MM.1S (cell line): ENCODE data around the gene SP4.

Experiments
- DNase-seq: peaks from one replicate; pipeline ENCODE4 v3.0.0-alpha.2; 2015
- H2AFZ ChIP-seq: fragments of 300-600 bp; sonication (generic); 2 replicates; pipeline ENCODE4 v1.6.0; 2016; ENCODE audit warnings: antibody characterized with exemption, low read length
- H3F3A ChIP-seq: fragments of 300-600 bp; sonication (generic); 2 replicates; pipeline ENCODE4 v1.6.1; 2016; ENCODE audit warnings: mild to moderate bottlenecking, antibody characterized with exemption, low read length, moderate library complexity, mixed read lengths; ENCODE audit not compliant: insufficient read depth
- H3K27ac ChIP-seq: fragments of 300-600 bp; sonication (generic); 2 replicates; pipeline ENCODE4 v1.5.1; 2016; ENCODE audit warnings: mild to moderate bottlenecking, low read length
- H3K27me3 ChIP-seq: fragments of 300-600 bp; sonication (generic); replicated peaks from 2 replicates; pipeline ENCODE4 v1.6.0; 2016; ENCODE audit warnings: low read length; ENCODE audit not compliant: insufficient read depth
- H3K36me3 ChIP-seq: fragments of 300-600 bp; sonication (generic); replicated peaks from 2 replicates; pipeline ENCODE4 v1.6.1; 2016; ENCODE audit warnings: mild to moderate bottlenecking, low read length, mixed read lengths; ENCODE audit not compliant: insufficient read depth
- H3K4me1 ChIP-seq: fragments of 300-600 bp; sonication (generic); 2 replicates; pipeline ENCODE4 v1.6.1; 2016; ENCODE audit warnings: low read length, mixed read lengths
- H3K4me2 ChIP-seq: fragments of 300-600 bp; sonication (generic); 2 replicates; pipeline ENCODE4 v1.6.0; 2016; ENCODE audit warnings: low read depth, low read length
- H3K4me3 ChIP-seq: fragments of 300-600 bp; sonication (generic); 2 replicates; pipeline ENCODE4 v1.5.1; 2016; ENCODE audit warnings: low read length, mixed read lengths
- H3K79me2 ChIP-seq: fragments of 300-600 bp; sonication (generic); 2 replicates; pipeline ENCODE4 v1.6.1; 2016; ENCODE audit warnings: mixed run types, low read length, mixed read lengths
- H3K9ac ChIP-seq: fragments of 300-600 bp; sonication (generic); 2 replicates; pipeline ENCODE4 v1.6.1; 2016; ENCODE audit warnings: low read length, mixed read lengths
- H3K9me2 ChIP-seq: fragments of 300-600 bp; sonication (generic); replicated peaks from 2 replicates; pipeline ENCODE4 v1.6.1; 2016; ENCODE audit warnings: mild to moderate bottlenecking, low read length, mixed read lengths; ENCODE audit not compliant: insufficient read depth
- H3K9me3 ChIP-seq: fragments of 300-600 bp; sonication (generic); replicated peaks from 2 replicates; pipeline ENCODE4 v1.6.1; 2016; ENCODE audit warnings: mild to moderate bottlenecking, low read length, mixed read lengths; ENCODE audit not compliant: insufficient read depth
- H4K20me1 ChIP-seq: fragments of 300-600 bp; sonication (generic); 2 replicates; pipeline ENCODE4 v1.6.1; 2016; ENCODE audit warnings: mild to moderate bottlenecking, low read length, moderate library complexity, mixed read lengths; ENCODE audit not compliant: insufficient read depth
- CTCF ChIP-seq: fragments of 300-600 bp; sonication (generic); IDR thresholded peaks from 2 replicates; pipeline ENCODE4 v1.5.1; 2016; ENCODE audit warnings: antibody characterized with exemption, low read length, mixed read lengths
- EZH2 ChIP-seq: fragments of 300-600 bp; sonication (generic); optimal IDR thresholded peaks from 2 replicates; pipeline ENCODE3; 2017; ENCODE audit warnings: low read depth, mild to moderate bottlenecking, antibody characterized with exemption, low read length, mixed read lengths
- EZH2phosphoT487 ChIP-seq: fragments of 300-600 bp; sonication (generic); IDR thresholded peaks from 2 replicates; pipeline ENCODE4 v1.6.1; 2018; ENCODE audit warnings: antibody characterized with exemption, low read length

Gene SP4

GRCh38 chr7:21450941-21451340 lies 23.1 kb downstream of the SP4 start:
- Histone ChIP-seq H3K4me2 (no peak overlapping the region), H3K27me3 (no peaks in the 10 kb centered on the region), H3K9me2 (no peaks in the 10 kb centered on the region), H3K4me1 (no peaks in the 10 kb centered on the region), H4K20me1 (no peaks in the 10 kb centered on the region), H3K9me3 (no peaks in the 10 kb centered on the region), H3F3A (no peaks in the 10 kb centered on the region), H3K9ac (no peak overlapping the region), H3K36me3 (no peaks in the 10 kb centered on the region), H3K79me2 (no peaks in the 10 kb centered on the region), H3K27ac (no peak overlapping the region), H3K4me3 (no peak overlapping the region), H2AFZ (no peak overlapping the region)
- no peak for TF ChIP-seq EZH2
- DNase-seq, result no peak

- TF ChIP-seq EZH2phosphoT487 (no peak), EZH2 (no peak), CTCF (no peak)
- H3K9me3 ChIP-seq, result no peaks in the 10 kb centered on the region
- no peak overlapping the region for H2AFZ ChIP-seq
- no peaks in the 10 kb centered on the region for H3K36me3 ChIP-seq
- H3K27me3 ChIP-seq, result no peaks in the 10 kb centered on the region
- H3K4me3 ChIP-seq, result no peak overlapping the region
- no peak overlapping the region for H3K9ac ChIP-seq
- no peaks in the 10 kb centered on the region for H4K20me1 ChIP-seq
- H3K79me2 ChIP-seq, result no peaks in the 10 kb centered on the region
- no peak overlapping the region for H3K27ac ChIP-seq
- H3K9me2 ChIP-seq, result no peaks in the 10 kb centered on the region
- no peaks in the 10 kb centered on the region for H3F3A ChIP-seq
- no peak for DNase-seq
- H3K4me1 ChIP-seq, result no peaks in the 10 kb centered on the region
- no peak overlapping the region for H3K4me2 ChIP-seq
Measured at GRCh38 chr7:21454182-21454581, 26.3 kb downstream of the SP4 start.

GRCh38 chr7:21454906-21455305 lies 27.0 kb downstream of the SP4 start:
- Histone ChIP-seq H3K9me2 (no peaks in the 10 kb centered on the region), H2AFZ (no peak overlapping the region), H3K9ac (no peak overlapping the region), H3K4me1 (no peaks in the 10 kb centered on the region), H3K4me3 (no peak overlapping the region), H3K4me2 (no peak overlapping the region), H3K27ac (no peak overlapping the region), H3K9me3 (no peaks in the 10 kb centered on the region), H3K79me2 (no peaks in the 10 kb centered on the region), H3F3A (no peaks in the 10 kb centered on the region), H3K36me3 (no peaks in the 10 kb centered on the region), H4K20me1 (no peaks in the 10 kb centered on the region), H3K27me3 (no peaks in the 10 kb centered on the region)
- no peak for DNase-seq
- TF ChIP-seq EZH2 (no peak), CTCF (no peak), EZH2phosphoT487 (no peak)

- no peak overlapping the region for H3K4me3 ChIP-seq
- H3K4me2 ChIP-seq, result no peak overlapping the region
- H3K79me2 ChIP-seq, result no peaks in the 10 kb centered on the region
- no peaks in the 10 kb centered on the region for H3K9me3 ChIP-seq
- H3K27ac ChIP-seq, result no peak overlapping the region
- H3K9me2 ChIP-seq, result no peaks in the 10 kb centered on the region; the same call in 1 of the 2 replicates
- no peaks in the 10 kb centered on the region for H3F3A ChIP-seq
- H3K9ac ChIP-seq, result no peak overlapping the region
- TF ChIP-seq EZH2 (no peak), EZH2phosphoT487 (no peak), CTCF (no peak)
- H3K27me3 ChIP-seq, result no peaks in the 10 kb centered on the region
- H4K20me1 ChIP-seq, result no peaks in the 10 kb centered on the region
- H2AFZ ChIP-seq, result no peak overlapping the region
- H3K36me3 ChIP-seq, result no peaks in the 10 kb centered on the region
- no peak for DNase-seq
- H3K4me1 ChIP-seq, result no peaks in the 10 kb centered on the region
Measured at GRCh38 chr7:21461282-21461681, 33.4 kb downstream of the SP4 start.
